HG02678 (cell line): Measurements from ENCODE around the gene NSUN5.
"Not testable (repeated sequence)": the region's sequence is repeated elsewhere in the genome, so short reads cannot be mapped to it uniquely, and the experiment has no call there.

Experiments
- ATAC-seq: cut with Tn5 transposase; IDR thresholded peaks from one replicate; pipeline ENCODE4 v1.9.1; 2021; ENCODE audit warnings: mild to moderate bottlenecking, moderate library complexity; ENCODE audit not compliant: unreplicated experiment

NSUN5 gene

GRCh38 chr7:73297706-73298105 lies 10.9 kb downstream of the NSUN5 start:
- ATAC-seq: not testable (repeated sequence)

GRCh38 chr7:73297235-73297634 lies 11.4 kb downstream of the NSUN5 start:
- not testable (repeated sequence) for ATAC-seq

- not testable (repeated sequence) for ATAC-seq
Observed at GRCh38 chr7:73277210-73277609, 31.4 kb downstream of the NSUN5 start.

- ATAC-seq: not testable (repeated sequence)
Observed at GRCh38 chr7:73267813-73268212, 40.8 kb downstream of the NSUN5 start.

GRCh38 chr7:73266719-73267368 lies 41.8 kb downstream of the NSUN5 start:
- ATAC-seq: peak; percentile 77

GRCh38 chr7:73262416-73262815 lies 46.2 kb downstream of the NSUN5 start:
- ATAC-seq: peak; percentile 50
